ENCODE measurements around the gene ZIC4.

ZIC4 gene

GRCh38 chr3:147391781-147392624 is 14.3 kb downstream of the ZIC4 start:
- DNase-seq (ENCODE audit: low read depth, low spot score), result no peak

- DNase-seq (ENCODE audit: low read depth, low spot score), result no peak
These were observed 15.5 kb downstream of the ZIC4 start for GRCh38 chr3:147390589-147391569.

GRCh38 chr3:147389717-147390116 is 16.6 kb downstream of the ZIC4 start:
- no peak for DNase-seq (ENCODE audit: low read depth, low spot score)

GRCh38 chr3:147388700-147389580 is 17.4 kb downstream of the ZIC4 start:
- DNase-seq (ENCODE audit: low read depth, low spot score), result no peak

GRCh38 chr3:147387885-147388699 is 18.3 kb downstream of the ZIC4 start:
- DNase-seq (ENCODE audit: low read depth, low spot score), result no peak

GRCh38 chr3:147387291-147387884 is 19.0 kb downstream of the ZIC4 start:
- DNase-seq (ENCODE audit: low read depth, low spot score), result no peak

- no peak for DNase-seq (ENCODE audit: low read depth, low spot score)
These were observed 21.0 kb downstream of the ZIC4 start for GRCh38 chr3:147385059-147386012.

- no peak for DNase-seq (ENCODE audit: low read depth, low spot score)
These were observed 21.9 kb downstream of the ZIC4 start for GRCh38 chr3:147384210-147385058.

GRCh38 chr3:147383617-147384016 is 22.7 kb downstream of the ZIC4 start:
- no peak for DNase-seq (ENCODE audit: low read depth, low spot score)

GRCh38 chr3:147381596-147381995 is 24.7 kb downstream of the ZIC4 start:
- no peak for DNase-seq (ENCODE audit: low read depth, low spot score)

GRCh38 chr3:147380977-147381376 is 25.4 kb downstream of the ZIC4 start:
- no peak for DNase-seq (ENCODE audit: low read depth, low spot score)

GRCh38 chr3:147380387-147380951 is 25.9 kb downstream of the ZIC4 start:
- DNase-seq (ENCODE audit: low read depth, low spot score), result no peak

- no peak for DNase-seq (ENCODE audit: low read depth, low spot score)
These were observed 26.7 kb downstream of the ZIC4 start for GRCh38 chr3:147379651-147380050.

GRCh38 chr3:147377412-147378367 is 28.7 kb downstream of the ZIC4 start:
- DNase-seq (ENCODE audit: low read depth, low spot score), result peak; percentile 93

- DNase-seq (ENCODE audit: low read depth, low spot score), result no peak
These were observed 33.0 kb downstream of the ZIC4 start for GRCh38 chr3:147373301-147373700.

GRCh38 chr3:147372525-147373027 is 33.8 kb downstream of the ZIC4 start:
- DNase-seq (ENCODE audit: low read depth, low spot score), result no peak

All from iPS DF 19.7 (cell line).